ENCODE data around the gene BLACAT1.

The BLACAT1 gene

DNA sequence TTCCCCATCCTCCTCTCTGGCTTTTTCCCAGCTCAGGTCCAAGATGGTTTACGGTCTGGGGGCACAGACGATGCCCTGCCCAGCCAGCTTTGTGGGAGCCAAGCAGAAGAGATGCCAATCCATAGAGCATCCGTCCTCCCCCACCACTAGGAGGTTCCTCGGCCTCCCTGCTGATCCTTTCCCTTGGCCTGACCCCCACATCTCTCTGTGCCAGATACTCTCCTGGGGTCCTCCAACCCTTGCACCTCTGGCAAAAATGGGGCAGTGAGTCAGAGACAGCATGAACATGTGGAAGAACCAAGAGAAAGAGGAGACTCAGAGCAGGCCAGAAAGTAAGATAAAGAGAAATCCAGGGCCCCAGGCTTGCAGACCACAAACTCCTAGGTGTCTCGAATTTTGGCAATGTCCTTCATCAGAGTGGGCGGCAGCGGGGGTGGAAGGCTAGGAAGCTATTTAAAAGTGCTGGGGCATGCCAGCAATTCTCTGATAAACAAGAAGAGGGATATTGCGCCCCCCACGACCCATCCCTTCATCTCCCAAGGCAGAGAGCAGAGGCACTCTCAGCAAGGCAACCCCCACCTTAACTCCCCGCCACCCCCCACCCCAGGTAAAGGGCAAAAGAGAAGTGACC, 11.4 kb downstream of the BLACAT1 start:
- TF ChIP-seq, protein P1, sequence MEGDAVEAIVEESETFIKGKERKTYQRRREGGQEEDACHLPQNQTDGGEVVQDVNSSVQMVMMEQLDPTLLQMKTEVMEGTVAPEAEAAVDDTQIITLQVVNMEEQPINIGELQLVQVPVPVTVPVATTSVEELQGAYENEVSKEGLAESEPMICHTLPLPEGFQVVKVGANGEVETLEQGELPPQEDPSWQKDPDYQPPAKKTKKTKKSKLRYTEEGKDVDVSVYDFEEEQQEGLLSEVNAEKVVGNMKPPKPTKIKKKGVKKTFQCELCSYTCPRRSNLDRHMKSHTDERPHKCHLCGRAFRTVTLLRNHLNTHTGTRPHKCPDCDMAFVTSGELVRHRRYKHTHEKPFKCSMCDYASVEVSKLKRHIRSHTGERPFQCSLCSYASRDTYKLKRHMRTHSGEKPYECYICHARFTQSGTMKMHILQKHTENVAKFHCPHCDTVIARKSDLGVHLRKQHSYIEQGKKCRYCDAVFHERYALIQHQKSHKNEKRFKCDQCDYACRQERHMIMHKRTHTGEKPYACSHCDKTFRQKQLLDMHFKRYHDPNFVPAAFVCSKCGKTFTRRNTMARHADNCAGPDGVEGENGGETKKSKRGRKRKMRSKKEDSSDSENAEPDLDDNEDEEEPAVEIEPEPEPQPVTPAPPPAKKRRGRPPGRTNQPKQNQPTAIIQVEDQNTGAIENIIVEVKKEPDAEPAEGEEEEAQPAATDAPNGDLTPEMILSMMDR (IDR thresholded peaks at IDR 0.05; ENCODE audit: low read depth, low read length) = no peak
- no peak for TF ChIP-seq EZH2phosphoT487 (IDR thresholded peaks at IDR 0.05; ENCODE audit: low read depth)
- Histone ChIP-seq H3K27me3 (ENCODE audit: low read depth, low read length) (peaks cover 20% of the 10 kb centered on the region), H3K79me2 (ENCODE audit: low read length) (no peaks in the 10 kb centered on the region), H3K4me1 (ENCODE audit: low read length) (peaks cover 18% of the 10 kb centered on the region), H3K9me3 (ENCODE audit: insufficient read depth, low read length) (no peaks in the 10 kb centered on the region), H3K4me2 (ENCODE audit: low read length) (no peak overlapping the region), H3K4me3 (ENCODE audit: low read length) (no peak overlapping the region), H3K27ac (ENCODE audit: low read length) (no peak overlapping the region), H2AFZ (ENCODE audit: low read depth, low read length) (no peak overlapping the region), H3K36me3 (replicated peaks; ENCODE audit: low read depth, low read length) (no peaks in the 10 kb centered on the region), H4K20me1 (ENCODE audit: insufficient read depth, low read length) (no peaks in the 10 kb centered on the region), H3K9ac (ENCODE audit: low read length) (no peak overlapping the region)

DNA sequence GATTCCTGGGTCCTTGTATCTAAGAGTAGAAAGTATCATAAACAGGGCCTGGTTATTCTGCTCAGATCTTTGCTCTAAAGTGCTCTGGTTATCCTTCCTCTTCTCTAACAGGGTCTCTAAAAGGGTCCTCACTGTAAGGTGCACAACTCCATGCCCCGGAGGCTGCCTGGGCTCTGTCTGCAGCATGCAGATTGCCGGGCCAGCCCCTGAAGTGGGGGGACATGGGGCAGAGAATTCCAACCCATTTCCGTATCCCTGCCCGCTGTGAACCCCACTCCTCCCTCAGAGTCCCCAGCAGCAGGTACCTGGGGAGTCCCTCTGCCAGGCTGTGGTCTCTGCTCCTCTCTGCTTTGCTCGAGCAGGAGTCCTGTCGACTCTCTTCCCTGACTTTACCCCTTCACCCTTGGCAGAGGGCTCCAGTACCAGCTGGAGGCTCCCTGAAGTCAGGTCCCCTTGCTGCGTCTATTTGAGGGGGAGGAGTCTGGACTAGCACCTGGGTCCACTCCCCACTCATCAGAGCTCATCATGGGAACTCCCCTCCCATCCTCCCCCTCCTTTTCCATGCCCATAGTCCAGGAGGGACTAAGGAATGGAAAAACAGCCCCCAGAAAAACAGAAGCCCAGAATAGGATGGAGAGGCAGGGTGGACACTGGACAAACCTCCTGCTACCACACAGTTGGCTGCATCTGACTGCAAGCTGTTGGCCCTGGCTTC, 12.1 kb downstream of the BLACAT1 start:
- Histone ChIP-seq H3K4me1 (ENCODE audit: low read length) (peaks cover 18% of the 10 kb centered on the region), H3K9ac (ENCODE audit: low read length) (no peak overlapping the region), H3K4me3 (ENCODE audit: low read length) (no peak overlapping the region), H4K20me1 (ENCODE audit: insufficient read depth, low read length) (no peaks in the 10 kb centered on the region), H3K79me2 (ENCODE audit: low read length) (no peaks in the 10 kb centered on the region), H2AFZ (ENCODE audit: low read depth, low read length) (no peak overlapping the region), H3K36me3 (replicated peaks; ENCODE audit: low read depth, low read length) (no peaks in the 10 kb centered on the region), H3K27me3 (ENCODE audit: low read depth, low read length) (peaks cover 25% of the 10 kb centered on the region), H3K9me3 (ENCODE audit: insufficient read depth, low read length) (no peaks in the 10 kb centered on the region), H3K4me2 (ENCODE audit: low read length) (no peak overlapping the region), H3K27ac (ENCODE audit: low read length) (no peak overlapping the region)
- TF ChIP-seq, protein P1 (IDR thresholded peaks at IDR 0.05; ENCODE audit: low read depth, low read length) = no peak
- no peak for TF ChIP-seq EZH2phosphoT487 (IDR thresholded peaks at IDR 0.05; ENCODE audit: low read depth)

DNA sequence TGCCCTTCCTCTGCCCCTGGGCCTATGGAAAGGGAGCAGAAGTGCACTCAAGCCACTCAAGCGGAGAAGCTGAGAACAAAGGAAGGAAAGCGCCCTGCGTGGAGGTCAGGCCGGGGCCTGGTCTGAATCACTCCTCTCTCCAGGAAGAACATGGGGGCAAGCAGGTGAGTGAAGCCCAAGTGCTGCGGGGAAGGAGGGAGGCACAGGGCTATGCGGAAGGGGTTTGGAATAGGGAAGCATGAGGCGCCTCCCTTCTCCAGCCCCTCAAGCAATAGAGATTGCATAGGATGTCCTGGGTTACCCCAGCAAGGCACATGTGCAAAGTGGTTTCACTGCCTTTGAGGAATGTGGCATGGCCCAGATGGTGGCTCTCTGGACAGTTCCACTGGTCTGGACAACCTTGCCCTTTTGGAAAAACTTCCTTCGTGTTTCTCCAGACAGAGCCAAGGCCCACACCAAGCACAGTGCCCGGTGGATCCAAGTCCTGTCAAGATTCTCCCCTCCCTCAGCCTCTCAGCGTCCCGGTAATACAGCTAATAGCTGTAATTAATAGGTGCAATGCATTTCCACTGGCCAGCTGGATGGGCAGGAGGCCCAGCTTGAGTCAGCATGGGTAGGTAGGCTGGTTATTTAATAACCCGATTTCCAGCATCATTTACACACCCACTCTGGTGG, 13.7 kb downstream of the BLACAT1 start:
- no peak overlapping the region for H3K27ac ChIP-seq (ENCODE audit: low read length)
- peaks cover 28% of the 10 kb centered on the region for H3K27me3 ChIP-seq (ENCODE audit: low read depth, low read length)
- H3K36me3 ChIP-seq (replicated peaks; ENCODE audit: low read depth, low read length) = no peaks in the 10 kb centered on the region
- H2AFZ ChIP-seq (ENCODE audit: low read depth, low read length) = no peak overlapping the region
- peaks cover 18% of the 10 kb centered on the region for H3K4me1 ChIP-seq (ENCODE audit: low read length)
- no peaks in the 10 kb centered on the region for H3K9me3 ChIP-seq (ENCODE audit: insufficient read depth, low read length)
- H3K79me2 ChIP-seq (ENCODE audit: low read length) = no peaks in the 10 kb centered on the region
- no peak overlapping the region for H3K4me2 ChIP-seq (ENCODE audit: low read length)
- no peak overlapping the region for H3K4me3 ChIP-seq (ENCODE audit: low read length)
- H4K20me1 ChIP-seq (ENCODE audit: insufficient read depth, low read length) = no peaks in the 10 kb centered on the region
- TF ChIP-seq, protein P1 (IDR thresholded peaks at IDR 0.05; ENCODE audit: low read depth, low read length) = no peak
- no peak for TF ChIP-seq EZH2phosphoT487 (IDR thresholded peaks at IDR 0.05; ENCODE audit: low read depth)
- H3K9ac ChIP-seq (ENCODE audit: low read length) = no peak overlapping the region

DNA sequence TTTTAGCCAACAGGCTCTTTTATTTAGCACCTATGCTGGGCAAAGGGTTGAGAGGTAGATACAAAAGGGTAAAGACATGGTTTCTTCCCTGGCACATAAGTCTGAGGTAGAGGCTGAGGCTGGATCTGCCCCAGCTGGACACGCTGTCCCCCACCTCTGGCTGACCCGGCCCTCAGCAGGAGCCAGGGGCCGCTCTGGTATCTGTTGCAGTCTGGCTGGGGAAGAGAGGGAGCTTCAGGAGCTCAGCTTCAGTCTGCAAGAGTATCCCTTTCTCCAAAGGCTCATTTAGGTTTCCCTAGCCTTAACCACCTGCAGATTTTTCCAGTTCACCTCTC, 14.2 kb downstream of the BLACAT1 start:
- Histone ChIP-seq H2AFZ (ENCODE audit: low read depth, low read length) (no peak overlapping the region), H4K20me1 (ENCODE audit: insufficient read depth, low read length) (no peaks in the 10 kb centered on the region), H3K36me3 (replicated peaks; ENCODE audit: low read depth, low read length) (no peaks in the 10 kb centered on the region), H3K79me2 (ENCODE audit: low read length) (no peaks in the 10 kb centered on the region), H3K4me3 (ENCODE audit: low read length) (no peak overlapping the region), H3K9me3 (ENCODE audit: insufficient read depth, low read length) (no peaks in the 10 kb centered on the region), H3K4me1 (ENCODE audit: low read length) (peaks cover 18% of the 10 kb centered on the region), H3K9ac (ENCODE audit: low read length) (no peak overlapping the region), H3K4me2 (ENCODE audit: low read length) (peak overlapping the region; percentile 70), H3K27ac (ENCODE audit: low read length) (no peak overlapping the region), H3K27me3 (ENCODE audit: low read depth, low read length) (peaks cover 32% of the 10 kb centered on the region)
- no peak for TF ChIP-seq EZH2phosphoT487 (IDR thresholded peaks at IDR 0.05; ENCODE audit: low read depth)
- TF ChIP-seq, protein P1 (IDR thresholded peaks at IDR 0.05; ENCODE audit: low read depth, low read length) = no peak

All from OCI-LY3 (cell line).